MM.1S (cell line): ENCODE results near the gene DENND1A.

Experiments
- DNase-seq: peaks from one replicate; pipeline ENCODE4 v3.0.0-alpha.2; 2015
- H2AFZ ChIP-seq: fragments of 300-600 bp; sonication (generic); 2 replicates; pipeline ENCODE4 v1.6.0; 2016; ENCODE audit warnings: antibody characterized with exemption, low read length
- H3F3A ChIP-seq: fragments of 300-600 bp; sonication (generic); 2 replicates; pipeline ENCODE4 v1.6.1; 2016; ENCODE audit warnings: mild to moderate bottlenecking, antibody characterized with exemption, low read length, moderate library complexity, mixed read lengths; ENCODE audit not compliant: insufficient read depth
- H3K27ac ChIP-seq: fragments of 300-600 bp; sonication (generic); 2 replicates; pipeline ENCODE4 v1.5.1; 2016; ENCODE audit warnings: mild to moderate bottlenecking, low read length
- H3K27me3 ChIP-seq: fragments of 300-600 bp; sonication (generic); replicated peaks from 2 replicates; pipeline ENCODE4 v1.6.0; 2016; ENCODE audit warnings: low read length; ENCODE audit not compliant: insufficient read depth
- H3K36me3 ChIP-seq: fragments of 300-600 bp; sonication (generic); replicated peaks from 2 replicates; pipeline ENCODE4 v1.6.1; 2016; ENCODE audit warnings: mild to moderate bottlenecking, low read length, mixed read lengths; ENCODE audit not compliant: insufficient read depth
- H3K4me1 ChIP-seq: fragments of 300-600 bp; sonication (generic); 2 replicates; pipeline ENCODE4 v1.6.1; 2016; ENCODE audit warnings: low read length, mixed read lengths
- H3K4me2 ChIP-seq: fragments of 300-600 bp; sonication (generic); 2 replicates; pipeline ENCODE4 v1.6.0; 2016; ENCODE audit warnings: low read depth, low read length
- H3K4me3 ChIP-seq: fragments of 300-600 bp; sonication (generic); 2 replicates; pipeline ENCODE4 v1.5.1; 2016; ENCODE audit warnings: low read length, mixed read lengths
- H3K79me2 ChIP-seq: fragments of 300-600 bp; sonication (generic); 2 replicates; pipeline ENCODE4 v1.6.1; 2016; ENCODE audit warnings: mixed run types, low read length, mixed read lengths
- H3K9ac ChIP-seq: fragments of 300-600 bp; sonication (generic); 2 replicates; pipeline ENCODE4 v1.6.1; 2016; ENCODE audit warnings: low read length, mixed read lengths
- H3K9me2 ChIP-seq: fragments of 300-600 bp; sonication (generic); replicated peaks from 2 replicates; pipeline ENCODE4 v1.6.1; 2016; ENCODE audit warnings: mild to moderate bottlenecking, low read length, mixed read lengths; ENCODE audit not compliant: insufficient read depth
- H3K9me3 ChIP-seq: fragments of 300-600 bp; sonication (generic); replicated peaks from 2 replicates; pipeline ENCODE4 v1.6.1; 2016; ENCODE audit warnings: mild to moderate bottlenecking, low read length, mixed read lengths; ENCODE audit not compliant: insufficient read depth
- H4K20me1 ChIP-seq: fragments of 300-600 bp; sonication (generic); 2 replicates; pipeline ENCODE4 v1.6.1; 2016; ENCODE audit warnings: mild to moderate bottlenecking, low read length, moderate library complexity, mixed read lengths; ENCODE audit not compliant: insufficient read depth
- EZH2 ChIP-seq: fragments of 300-600 bp; sonication (generic); optimal IDR thresholded peaks from 2 replicates; pipeline ENCODE3; 2017; ENCODE audit warnings: low read depth, mild to moderate bottlenecking, antibody characterized with exemption, low read length, mixed read lengths
- EZH2phosphoT487 ChIP-seq: fragments of 300-600 bp; sonication (generic); IDR thresholded peaks from 2 replicates; pipeline ENCODE4 v1.6.1; 2018; ENCODE audit warnings: antibody characterized with exemption, low read length
- TF ChIP-seq, protein P1 (sequence below): fragments of 300-600 bp; sonication (generic); IDR thresholded peaks from 2 replicates; pipeline ENCODE4 v1.5.1; 2016; ENCODE audit warnings: antibody characterized with exemption, low read length, mixed read lengths

The DENND1A gene

DNA sequence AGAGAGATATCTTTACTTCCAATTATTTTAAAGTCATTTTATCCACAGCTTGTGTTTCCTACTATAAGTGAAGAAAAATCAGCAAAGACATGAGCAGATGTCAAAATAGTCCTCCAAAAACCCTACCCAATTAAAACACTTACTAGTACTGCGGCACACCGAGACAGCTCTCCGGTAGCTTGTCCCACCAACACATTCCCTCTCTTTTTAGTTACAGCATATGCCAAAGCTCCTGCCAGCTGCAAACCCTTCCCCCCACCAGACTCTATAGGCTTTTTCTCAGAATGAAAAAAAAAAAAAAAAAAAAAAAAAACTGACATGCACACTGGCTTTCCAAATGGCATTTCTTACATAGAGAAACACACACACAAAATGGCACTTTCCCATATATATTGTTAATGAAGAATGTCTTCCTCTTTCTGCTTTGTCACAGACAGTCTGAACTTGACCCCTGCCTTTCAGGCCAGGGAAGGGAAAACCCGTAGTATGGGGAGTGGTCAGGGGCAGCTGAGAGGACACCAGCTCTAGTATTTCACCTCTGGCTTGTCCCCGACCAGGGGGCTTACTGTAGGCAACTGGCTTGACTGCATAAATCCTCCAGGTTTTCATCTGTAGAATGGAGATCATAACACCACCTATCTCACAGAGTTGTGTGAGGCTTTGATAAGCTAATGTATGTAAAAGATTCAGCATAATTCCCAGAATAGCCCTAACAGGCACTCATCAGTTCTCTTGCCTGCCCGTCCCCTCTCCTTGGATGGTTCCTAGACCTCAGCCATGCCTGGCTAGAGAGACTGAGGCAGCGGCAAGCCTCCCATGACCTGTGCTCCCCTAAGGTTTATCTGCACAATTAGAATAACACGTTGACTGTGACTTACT is 340.3 kb downstream of the DENND1A start:
- Histone ChIP-seq H3K9me3 (no peaks in the 10 kb centered on the region), H3K9ac (no peak overlapping the region), H3K9me2 (no peaks in the 10 kb centered on the region), H3K27ac (no peak overlapping the region), H3K36me3 (no peaks in the 10 kb centered on the region), H2AFZ (no peak overlapping the region), H3K27me3 (no peaks in the 10 kb centered on the region), H4K20me1 (no peaks in the 10 kb centered on the region), H3F3A (no peaks in the 10 kb centered on the region), H3K4me2 (no peak overlapping the region), H3K4me1 (no peaks in the 10 kb centered on the region), H3K79me2 (no peaks in the 10 kb centered on the region), H3K4me3 (no peak overlapping the region)
- DNase-seq, result no peak
- TF ChIP-seq, protein P1, sequence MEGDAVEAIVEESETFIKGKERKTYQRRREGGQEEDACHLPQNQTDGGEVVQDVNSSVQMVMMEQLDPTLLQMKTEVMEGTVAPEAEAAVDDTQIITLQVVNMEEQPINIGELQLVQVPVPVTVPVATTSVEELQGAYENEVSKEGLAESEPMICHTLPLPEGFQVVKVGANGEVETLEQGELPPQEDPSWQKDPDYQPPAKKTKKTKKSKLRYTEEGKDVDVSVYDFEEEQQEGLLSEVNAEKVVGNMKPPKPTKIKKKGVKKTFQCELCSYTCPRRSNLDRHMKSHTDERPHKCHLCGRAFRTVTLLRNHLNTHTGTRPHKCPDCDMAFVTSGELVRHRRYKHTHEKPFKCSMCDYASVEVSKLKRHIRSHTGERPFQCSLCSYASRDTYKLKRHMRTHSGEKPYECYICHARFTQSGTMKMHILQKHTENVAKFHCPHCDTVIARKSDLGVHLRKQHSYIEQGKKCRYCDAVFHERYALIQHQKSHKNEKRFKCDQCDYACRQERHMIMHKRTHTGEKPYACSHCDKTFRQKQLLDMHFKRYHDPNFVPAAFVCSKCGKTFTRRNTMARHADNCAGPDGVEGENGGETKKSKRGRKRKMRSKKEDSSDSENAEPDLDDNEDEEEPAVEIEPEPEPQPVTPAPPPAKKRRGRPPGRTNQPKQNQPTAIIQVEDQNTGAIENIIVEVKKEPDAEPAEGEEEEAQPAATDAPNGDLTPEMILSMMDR, result no peak
- TF ChIP-seq EZH2 (no peak), EZH2phosphoT487 (no peak)

DNA sequence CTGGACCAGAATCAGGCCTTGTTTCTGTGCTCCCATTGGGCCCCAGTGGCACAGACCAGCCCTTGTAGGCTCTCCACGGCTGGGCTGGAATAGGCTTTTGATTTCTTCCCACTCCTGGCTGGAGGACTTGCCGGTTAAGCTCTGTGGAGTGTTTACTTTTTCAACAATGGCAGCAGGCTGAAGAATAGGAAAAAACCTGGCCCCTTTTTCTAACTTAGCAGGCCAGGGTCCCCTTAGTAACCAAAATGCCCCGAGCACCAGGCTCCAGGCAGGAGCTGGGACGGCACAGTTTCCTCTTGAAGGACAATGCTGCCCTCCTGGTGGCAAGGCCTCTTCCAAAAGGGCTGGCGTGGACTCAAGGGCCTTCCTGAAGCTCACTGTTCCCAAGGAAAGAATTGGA is 343.7 kb downstream of the DENND1A start:
- no peak for DNase-seq
- Histone ChIP-seq H3K4me1 (no peaks in the 10 kb centered on the region), H3K27me3 (no peaks in the 10 kb centered on the region), H2AFZ (no peak overlapping the region), H3K9ac (no peak overlapping the region), H3K4me3 (no peak overlapping the region), H3K9me3 (no peaks in the 10 kb centered on the region), H3K9me2 (no peaks in the 10 kb centered on the region), H3K79me2 (no peaks in the 10 kb centered on the region), H3K36me3 (no peaks in the 10 kb centered on the region), H4K20me1 (no peaks in the 10 kb centered on the region), H3K27ac (no peak overlapping the region), H3F3A (no peaks in the 10 kb centered on the region), H3K4me2 (no peak overlapping the region)
- no peak for TF ChIP-seq EZH2phosphoT487
- TF ChIP-seq EZH2, result no peak
- TF ChIP-seq, protein P1, result no peak

DNA sequence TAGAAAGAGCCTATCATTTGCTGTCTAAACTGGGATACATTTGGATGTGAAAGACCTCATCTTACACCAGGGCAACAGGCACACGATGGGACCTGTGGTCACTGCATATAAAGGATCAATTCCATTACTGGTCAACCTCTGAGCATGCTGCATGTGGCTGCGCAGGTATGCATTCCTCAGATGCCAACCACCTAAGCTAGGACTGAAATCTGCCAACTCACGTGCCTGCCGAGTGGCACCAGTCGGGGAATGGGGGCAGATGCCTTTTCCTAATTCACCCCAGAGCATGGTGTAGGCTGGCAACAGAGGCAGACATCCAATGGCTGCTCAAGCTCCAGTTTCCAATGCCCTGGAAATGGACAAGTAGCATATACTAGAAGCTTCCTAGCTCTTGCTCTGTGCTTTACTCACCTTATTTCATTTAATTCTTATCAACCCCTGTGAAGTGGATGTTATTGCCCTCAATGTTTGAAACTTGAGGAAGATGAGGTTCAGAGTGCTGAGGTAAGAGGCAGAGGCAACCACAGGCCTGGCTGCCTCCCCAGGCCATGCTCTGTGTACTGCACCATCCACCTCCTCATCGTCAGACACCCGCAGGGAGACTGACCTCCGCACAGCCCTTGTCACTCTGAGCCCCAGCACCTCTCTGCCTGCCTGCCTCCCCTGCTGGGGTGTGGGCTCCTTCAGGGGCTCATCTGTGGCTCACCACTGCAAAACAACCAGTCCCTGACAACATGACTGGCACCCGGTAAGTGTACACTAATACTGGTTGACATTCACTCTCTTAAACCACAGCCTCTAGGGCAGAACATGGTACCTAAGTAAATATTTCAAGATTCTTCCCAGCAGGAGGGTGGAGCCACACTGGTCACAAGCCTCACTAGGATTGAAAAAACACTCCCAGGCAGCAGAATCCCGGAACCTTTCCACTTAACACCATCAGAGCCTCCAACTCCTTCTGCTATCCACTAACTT is 345.4 kb downstream of the DENND1A start:
- no peaks in the 10 kb centered on the region for H3K9me3 ChIP-seq
- H3K36me3 ChIP-seq, result no peaks in the 10 kb centered on the region
- no peak overlapping the region for H2AFZ ChIP-seq
- H3K4me3 ChIP-seq, result no peak overlapping the region
- TF ChIP-seq EZH2phosphoT487 (no peak), EZH2 (no peak)
- TF ChIP-seq, protein P1, result no peak
- no peaks in the 10 kb centered on the region for H3K4me1 ChIP-seq
- DNase-seq, result no peak
- H3K9me2 ChIP-seq, result no peaks in the 10 kb centered on the region
- H3K4me2 ChIP-seq, result no peak overlapping the region
- H3K27me3 ChIP-seq, result no peaks in the 10 kb centered on the region
- H3K9ac ChIP-seq, result no peak overlapping the region
- no peaks in the 10 kb centered on the region for H4K20me1 ChIP-seq
- H3F3A ChIP-seq, result no peaks in the 10 kb centered on the region
- no peaks in the 10 kb centered on the region for H3K79me2 ChIP-seq
- no peak overlapping the region for H3K27ac ChIP-seq
